Endodermal cell (in vitro differentiated cells): ENCODE measurements around the gene RAP1GAP2. TPM values are rescaled to one million over a fixed set of nuclear protein-coding genes. Genes with fewer than 3 reads are reported as not detected.

ENCODE experiments used
- DNase-seq: peaks from one replicate; pipeline ENCODE4 v3.0.0-alpha.2; 2017
- H3K27ac ChIP-seq: 2 replicates; pipeline ENCODE4 v1.5.1; 2013; ENCODE audit warnings: mild to moderate bottlenecking, low read depth, low read length, moderate library complexity
- H3K27me3 ChIP-seq: 2 replicates; pipeline ENCODE4 v1.6.1; 2013; ENCODE audit warnings: mild to moderate bottlenecking, low read length, moderate library complexity; ENCODE audit not compliant: insufficient read depth, control insufficient read depth, poor library complexity, severe bottlenecking
- H3K36me3 ChIP-seq: 2 replicates; pipeline ENCODE4 v1.7.0; 2013; ENCODE audit warnings: mild to moderate bottlenecking, low read length, moderate library complexity; ENCODE audit not compliant: control insufficient read depth, insufficient read depth
- H3K4me1 ChIP-seq: one replicate; pipeline ENCODE4 v1.7.0; 2013; ENCODE audit warnings: low read length; ENCODE audit not compliant: control insufficient read depth, insufficient read depth
- H3K4me3 ChIP-seq: 2 replicates; pipeline ENCODE4 v1.5.1; 2013; ENCODE audit warnings: mild to moderate bottlenecking, low read length, moderate library complexity
- H3K9ac ChIP-seq: 2 replicates; pipeline ENCODE4 v1.6.1; 2013; ENCODE audit warnings: mild to moderate bottlenecking, low read length, moderate library complexity; ENCODE audit not compliant: poor library complexity, severe bottlenecking; ENCODE audit errors: extremely low read depth
- H3K9me3 ChIP-seq: 2 replicates; pipeline ENCODE4 v1.6.1; 2013; ENCODE audit warnings: mild to moderate bottlenecking, low read length, moderate library complexity; ENCODE audit not compliant: control insufficient read depth
- H3K27ac Mint-ChIP-seq: 2 replicates; pipeline ENCODE4 v1.8.0; 2020; ENCODE audit warnings: mixed read lengths
- H3K27me3 Mint-ChIP-seq: 2 replicates; pipeline ENCODE4 v1.8.0; 2021; ENCODE audit warnings: mild to moderate bottlenecking, mixed read lengths; ENCODE audit not compliant: insufficient read depth
- H3K36me3 Mint-ChIP-seq: 2 replicates; pipeline ENCODE4 v1.8.0; 2020; ENCODE audit warnings: low read depth, mixed read lengths
- H3K4me1 Mint-ChIP-seq: 2 replicates; pipeline ENCODE4 v1.8.0; 2020; ENCODE audit warnings: mixed read lengths
- H3K4me3 Mint-ChIP-seq: 2 replicates; pipeline ENCODE4 v1.8.0; 2020; ENCODE audit warnings: mild to moderate bottlenecking, moderate library complexity, mixed read lengths
- H3K9me3 Mint-ChIP-seq: 2 replicates; pipeline ENCODE4 v1.8.0; 2020; ENCODE audit warnings: mild to moderate bottlenecking, mixed read lengths
- CTCF ChIP-seq: fragments of 200-600 bp; sonication (generic); conservative IDR thresholded peaks from 2 replicates; pipeline ENCODE4 v1.5.0; 2021; ENCODE audit warnings: antibody characterized with exemption, mild to moderate bottlenecking
- WGBS, 2 experiments: methylation state at CpG; one replicate each; pipeline versions ENCODE4 v1.1.5 to v1.1.7; 2013; ENCODE audit warnings: missing lambda C conversion rate in 2 of 2, mixed read lengths in 1 of 2; ENCODE audit not compliant: insufficient coverage in 1 of 2, insufficient read length in 1 of 2; 5-methylcytosine and 5-hydroxymethylcytosine counted together
- total RNA-seq, 2 donors: library from RNA; stranded (reverse); fragmentation: NEBNext Ultra II Directional in 1 of 2; extraction: Animal tissue kit (Norgen Biotek cat#: 25700) in 1 of 2; gene quantifications; 2 replicates in 1 of 2; 3 replicates in 1 of 2; pipeline ENCODE4 v1.2.1, GENCODE V29; 2021

RAP1GAP2 gene
- total RNA-seq, 2 donors from 2014 or later: 18.0 to 44.3 TPM

- no peak for TF ChIP-seq CTCF
- no peak overlapping the region for H3K27ac ChIP-seq
- H3K9me3 ChIP-seq: no peaks in the 10 kb centered on the region
- H3K9ac ChIP-seq: no peak overlapping the region
- no peak overlapping the region for H3K4me3 Mint-ChIP-seq
- H3K9me3 Mint-ChIP-seq: no peaks in the 10 kb centered on the region
- no peaks in the 10 kb centered on the region for H3K27me3 Mint-ChIP-seq
- no peak overlapping the region for H3K4me3 ChIP-seq
- H3K4me1 Mint-ChIP-seq: peaks cover 12% of the 10 kb centered on the region
- peak; percentile 44 for DNase-seq
- H3K27ac Mint-ChIP-seq: no peak overlapping the region
- no peaks in the 10 kb centered on the region for H3K36me3 ChIP-seq
- no peaks in the 10 kb centered on the region for H3K27me3 ChIP-seq
- H3K36me3 Mint-ChIP-seq: peaks cover 17% of the 10 kb centered on the region
- H3K4me1 ChIP-seq: peaks cover 3% of the 10 kb centered on the region
- 95 to 96% methylated on average over 4 to 8 of the region's 8 CpGs for WGBS, 2 experiments
Measured at GRCh38 chr17:2925011-2925410, 128.8 kb downstream of the RAP1GAP2 start.

GRCh38 chr17:2926019-2926650 is 129.9 kb downstream of the RAP1GAP2 start:
- H3K27me3 ChIP-seq: no peaks in the 10 kb centered on the region
- peak overlapping the region; percentile 53 for H3K27ac Mint-ChIP-seq
- H3K4me1 ChIP-seq: peaks cover 3% of the 10 kb centered on the region
- 94 to 96% methylated on average over 12 to 14 of the region's 14 CpGs for WGBS, 2 experiments
- no peaks in the 10 kb centered on the region for H3K9me3 Mint-ChIP-seq
- H3K36me3 Mint-ChIP-seq: peaks cover 17% of the 10 kb centered on the region
- H3K4me1 Mint-ChIP-seq: peaks cover 18% of the 10 kb centered on the region
- H3K4me3 ChIP-seq: no peak overlapping the region
- TF ChIP-seq CTCF: no peak
- no peak overlapping the region for H3K4me3 Mint-ChIP-seq
- no peaks in the 10 kb centered on the region for H3K27me3 Mint-ChIP-seq
- no peaks in the 10 kb centered on the region for H3K9me3 ChIP-seq
- no peaks in the 10 kb centered on the region for H3K36me3 ChIP-seq
- no peak overlapping the region for H3K9ac ChIP-seq
- peak; percentile 43 for DNase-seq
- no peak overlapping the region for H3K27ac ChIP-seq

- H3K4me1 Mint-ChIP-seq: peaks cover 28% of the 10 kb centered on the region
- TF ChIP-seq CTCF: no peak
- DNase-seq: peak; percentile 47
Measured at GRCh38 chr17:2928294-2928890, 132.2 kb downstream of the RAP1GAP2 start.

More at GRCh38 chr17:2928294-2928890, 132.2 kb downstream of the RAP1GAP2 start:
- no peak overlapping the region for H3K27ac ChIP-seq
- Mint-ChIP-seq H3K27me3 (no peaks in the 10 kb centered on the region), H3K36me3 (peaks cover 17% of the 10 kb centered on the region), H3K4me3 (no peak overlapping the region), H3K27ac (peak overlapping the region; percentile 11), H3K9me3 (no peaks in the 10 kb centered on the region)
- WGBS, 2 experiments: 94 to 95% methylated on average over 12 to 22 of the region's 22 CpGs
- H3K36me3 ChIP-seq: no peaks in the 10 kb centered on the region
- no peaks in the 10 kb centered on the region for H3K27me3 ChIP-seq
- peaks cover 10% of the 10 kb centered on the region for H3K4me1 ChIP-seq
- H3K9ac ChIP-seq: no peak overlapping the region
- no peak overlapping the region for H3K4me3 ChIP-seq
- H3K9me3 ChIP-seq: no peaks in the 10 kb centered on the region
